Chondrocyte (in vitro differentiated cells): ENCODE results near the gene SGPL1. TPM values are rescaled to one million over a fixed set of nuclear protein-coding genes. Genes with fewer than 3 reads are reported as not detected.

Experiments used
- DNase-seq: peaks from one replicate; pipeline ENCODE4 v3.0.0; 2021; ENCODE audit warnings: mixed read lengths, low spot score
- H3K27ac Mint-ChIP-seq: one replicate; pipeline ENCODE4 v1.8.0; 2021; ENCODE audit warnings: mild to moderate bottlenecking, moderate library complexity, mixed read lengths; ENCODE audit not compliant: unreplicated experiment
- H3K27me3 Mint-ChIP-seq: 2 replicates; pipeline ENCODE4 v1.8.0; 2021; ENCODE audit warnings: low read depth, mixed read lengths
- H3K36me3 Mint-ChIP-seq: 2 replicates; pipeline ENCODE4 v1.8.0; 2021; ENCODE audit warnings: low read depth, mixed read lengths
- H3K4me1 Mint-ChIP-seq: 2 replicates; pipeline ENCODE4 v1.8.0; 2021; ENCODE audit warnings: low read depth, mild to moderate bottlenecking, mixed read lengths
- H3K4me3 Mint-ChIP-seq: one replicate; pipeline ENCODE4 v1.8.0; 2021; ENCODE audit warnings: mild to moderate bottlenecking, moderate library complexity, mixed read lengths; ENCODE audit not compliant: unreplicated experiment
- H3K9me3 Mint-ChIP-seq: 2 replicates; pipeline ENCODE4 v1.8.0; 2021; ENCODE audit warnings: low read depth, mixed read lengths
- total RNA-seq: library from RNA; stranded (reverse); gene quantifications from 3 replicates; pipeline ENCODE4 v1.2.1, GENCODE V29; 2021
- TF ChIP-seq, protein P1 (sequence below): fragments of 200-600 bp; sonication (generic); IDR thresholded peaks from 2 replicates; pipeline ENCODE4 v1.5.0; 2021; ENCODE audit warnings: antibody characterized with exemption, mild to moderate bottlenecking, moderate library complexity

The SGPL1 gene
- total RNA-seq, 1 donor from 2014 or later: 71.8 TPM

DNA sequence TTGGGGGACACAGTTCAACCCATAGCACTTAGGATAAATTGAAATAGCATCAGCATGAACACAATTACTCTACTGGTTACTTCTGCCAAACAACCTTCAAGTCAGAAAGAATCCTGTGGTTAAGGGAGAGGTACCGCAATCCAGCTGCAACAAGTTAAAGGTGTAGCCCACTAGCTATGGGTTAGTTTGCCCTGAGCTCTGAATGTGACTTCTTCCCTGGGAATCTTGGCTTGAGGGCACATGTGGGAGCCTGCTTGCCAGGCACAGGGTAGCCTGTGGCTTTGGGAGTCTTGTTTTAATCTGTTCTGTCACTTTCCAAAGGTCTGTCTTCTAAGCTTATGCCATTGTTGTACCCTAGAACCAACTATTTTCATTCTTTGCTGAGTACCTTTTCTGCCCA, 8.9 kb upstream of the SGPL1 start:
- TF ChIP-seq, protein P1, sequence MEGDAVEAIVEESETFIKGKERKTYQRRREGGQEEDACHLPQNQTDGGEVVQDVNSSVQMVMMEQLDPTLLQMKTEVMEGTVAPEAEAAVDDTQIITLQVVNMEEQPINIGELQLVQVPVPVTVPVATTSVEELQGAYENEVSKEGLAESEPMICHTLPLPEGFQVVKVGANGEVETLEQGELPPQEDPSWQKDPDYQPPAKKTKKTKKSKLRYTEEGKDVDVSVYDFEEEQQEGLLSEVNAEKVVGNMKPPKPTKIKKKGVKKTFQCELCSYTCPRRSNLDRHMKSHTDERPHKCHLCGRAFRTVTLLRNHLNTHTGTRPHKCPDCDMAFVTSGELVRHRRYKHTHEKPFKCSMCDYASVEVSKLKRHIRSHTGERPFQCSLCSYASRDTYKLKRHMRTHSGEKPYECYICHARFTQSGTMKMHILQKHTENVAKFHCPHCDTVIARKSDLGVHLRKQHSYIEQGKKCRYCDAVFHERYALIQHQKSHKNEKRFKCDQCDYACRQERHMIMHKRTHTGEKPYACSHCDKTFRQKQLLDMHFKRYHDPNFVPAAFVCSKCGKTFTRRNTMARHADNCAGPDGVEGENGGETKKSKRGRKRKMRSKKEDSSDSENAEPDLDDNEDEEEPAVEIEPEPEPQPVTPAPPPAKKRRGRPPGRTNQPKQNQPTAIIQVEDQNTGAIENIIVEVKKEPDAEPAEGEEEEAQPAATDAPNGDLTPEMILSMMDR: no peak
- Mint-ChIP-seq H3K4me3 (no peak overlapping the region), H3K4me1 (peaks cover 17% of the 10 kb centered on the region), H3K9me3 (no peaks in the 10 kb centered on the region), H3K36me3 (peaks cover 2% of the 10 kb centered on the region), H3K27me3 (peaks cover 4% of the 10 kb centered on the region), H3K27ac (no peak overlapping the region)
- DNase-seq: no peak

DNA sequence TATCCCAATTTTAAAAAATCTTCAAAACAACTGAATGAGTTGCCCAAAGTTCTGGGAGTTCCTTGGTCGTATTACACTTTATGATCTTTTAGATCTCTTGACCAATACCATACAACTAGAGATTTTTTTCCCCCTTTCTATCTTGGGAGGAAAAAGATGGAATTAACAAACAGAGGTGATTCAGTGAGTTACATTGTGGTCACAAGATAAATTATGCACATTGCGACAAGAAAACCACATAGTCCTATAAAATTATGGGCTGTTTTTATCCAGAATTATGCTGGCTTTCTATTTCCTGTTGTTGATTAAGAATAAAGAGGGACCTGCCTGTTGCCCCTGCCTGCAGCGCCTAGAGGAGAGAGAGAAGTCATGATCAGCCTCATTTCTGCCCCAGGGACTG, 8.2 kb upstream of the SGPL1 start:
- Mint-ChIP-seq H3K4me3 (no peak overlapping the region), H3K27ac (no peak overlapping the region)

DNA sequence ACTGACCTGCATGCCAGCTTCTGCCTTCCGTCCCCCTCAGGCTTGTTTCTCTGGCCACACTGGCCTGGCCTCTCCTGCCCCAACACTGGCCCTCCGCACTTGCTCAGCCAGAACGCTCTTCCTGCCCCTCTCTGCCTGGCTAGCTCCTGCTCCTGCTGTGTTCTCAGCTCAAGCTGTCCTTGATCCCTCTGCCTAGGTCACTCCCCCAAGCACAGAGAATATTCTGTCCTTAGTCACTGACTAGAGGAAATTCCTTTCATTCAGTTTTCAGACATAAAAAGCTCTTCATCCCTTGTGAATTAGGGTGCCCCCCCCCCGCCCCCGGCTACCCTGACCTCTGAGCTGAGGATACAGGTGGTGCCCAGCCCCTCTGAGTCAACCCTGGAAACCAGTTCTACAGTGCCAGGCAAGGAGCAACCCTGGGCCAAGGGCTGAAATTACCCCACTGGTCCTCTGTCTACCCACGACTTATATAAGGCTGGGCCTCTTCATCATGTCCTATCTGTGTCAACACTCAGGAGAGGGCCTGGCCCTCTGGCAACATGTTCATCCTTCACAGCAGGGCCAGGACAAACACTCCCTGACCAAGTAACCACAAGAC, 6.6 kb upstream of the SGPL1 start:
- H3K27ac Mint-ChIP-seq: peak overlapping the region; percentile 36
- no peaks in the 10 kb centered on the region for H3K27me3 Mint-ChIP-seq
- H3K9me3 Mint-ChIP-seq: no peaks in the 10 kb centered on the region
- DNase-seq: no peak
- H3K4me3 Mint-ChIP-seq: no peak overlapping the region
- TF ChIP-seq, protein P1: no peak
- no peaks in the 10 kb centered on the region for H3K36me3 Mint-ChIP-seq
- peaks cover 20% of the 10 kb centered on the region for H3K4me1 Mint-ChIP-seq

More for the DNA sequence above, 8.2 kb upstream of the SGPL1 start:
- Mint-ChIP-seq H3K27me3 (no peaks in the 10 kb centered on the region), H3K4me1 (peaks cover 20% of the 10 kb centered on the region), H3K9me3 (no peaks in the 10 kb centered on the region), H3K36me3 (no peaks in the 10 kb centered on the region)
- DNase-seq: no peak
- TF ChIP-seq, protein P1: no peak

DNA sequence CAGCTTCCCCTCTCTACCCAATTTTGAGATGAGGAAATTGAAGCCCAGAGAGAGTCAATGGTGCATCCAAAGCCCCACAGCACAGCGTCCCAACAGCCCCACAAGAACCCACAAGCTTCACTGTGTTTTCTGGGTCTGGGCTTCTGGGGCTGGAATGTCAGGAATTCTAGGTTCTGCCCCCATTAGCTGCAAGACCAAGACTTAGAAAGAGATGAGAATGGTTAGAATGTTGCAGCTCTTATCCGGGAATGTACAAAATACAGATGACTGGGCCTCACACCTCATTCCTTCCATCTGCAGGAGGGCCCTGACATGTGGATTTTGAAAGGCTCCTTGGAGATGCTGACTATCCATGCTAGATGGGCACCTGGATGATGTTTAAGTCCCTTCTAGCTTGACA, 6.0 kb upstream of the SGPL1 start:
- Mint-ChIP-seq H3K9me3 (no peaks in the 10 kb centered on the region), H3K4me3 (no peak overlapping the region), H3K36me3 (no peaks in the 10 kb centered on the region), H3K27me3 (no peaks in the 10 kb centered on the region), H3K27ac (no peak overlapping the region), H3K4me1 (peaks cover 20% of the 10 kb centered on the region)
- TF ChIP-seq, protein P1: no peak
- DNase-seq: no peak

DNA sequence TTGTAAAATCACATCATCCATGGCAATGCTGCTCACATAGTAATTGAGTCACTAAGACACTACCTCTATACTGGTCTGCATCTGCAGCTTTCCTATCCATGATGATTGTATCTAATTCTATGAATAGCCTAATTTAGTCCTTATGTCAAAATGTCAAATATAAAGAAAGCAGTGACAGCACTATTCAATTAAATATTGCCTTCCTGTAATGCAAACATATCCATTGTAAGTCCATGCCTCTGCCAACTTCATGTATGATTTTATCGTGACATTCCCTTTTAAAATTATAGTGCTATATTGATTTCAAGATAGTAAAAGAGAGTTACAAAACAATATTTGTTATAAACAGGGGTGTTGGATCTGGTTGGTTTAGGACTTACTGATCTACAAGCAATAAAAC, 4.8 kb upstream of the SGPL1 start:
- no peaks in the 10 kb centered on the region for H3K36me3 Mint-ChIP-seq
- TF ChIP-seq, protein P1: no peak
- H3K4me1 Mint-ChIP-seq: peaks cover 22% of the 10 kb centered on the region
- H3K4me3 Mint-ChIP-seq: no peak overlapping the region
- H3K27me3 Mint-ChIP-seq: no peaks in the 10 kb centered on the region
- no peaks in the 10 kb centered on the region for H3K9me3 Mint-ChIP-seq
- H3K27ac Mint-ChIP-seq: no peak overlapping the region
- DNase-seq: no peak
